ENCODE measurements around the gene HSPB9.

DNA sequence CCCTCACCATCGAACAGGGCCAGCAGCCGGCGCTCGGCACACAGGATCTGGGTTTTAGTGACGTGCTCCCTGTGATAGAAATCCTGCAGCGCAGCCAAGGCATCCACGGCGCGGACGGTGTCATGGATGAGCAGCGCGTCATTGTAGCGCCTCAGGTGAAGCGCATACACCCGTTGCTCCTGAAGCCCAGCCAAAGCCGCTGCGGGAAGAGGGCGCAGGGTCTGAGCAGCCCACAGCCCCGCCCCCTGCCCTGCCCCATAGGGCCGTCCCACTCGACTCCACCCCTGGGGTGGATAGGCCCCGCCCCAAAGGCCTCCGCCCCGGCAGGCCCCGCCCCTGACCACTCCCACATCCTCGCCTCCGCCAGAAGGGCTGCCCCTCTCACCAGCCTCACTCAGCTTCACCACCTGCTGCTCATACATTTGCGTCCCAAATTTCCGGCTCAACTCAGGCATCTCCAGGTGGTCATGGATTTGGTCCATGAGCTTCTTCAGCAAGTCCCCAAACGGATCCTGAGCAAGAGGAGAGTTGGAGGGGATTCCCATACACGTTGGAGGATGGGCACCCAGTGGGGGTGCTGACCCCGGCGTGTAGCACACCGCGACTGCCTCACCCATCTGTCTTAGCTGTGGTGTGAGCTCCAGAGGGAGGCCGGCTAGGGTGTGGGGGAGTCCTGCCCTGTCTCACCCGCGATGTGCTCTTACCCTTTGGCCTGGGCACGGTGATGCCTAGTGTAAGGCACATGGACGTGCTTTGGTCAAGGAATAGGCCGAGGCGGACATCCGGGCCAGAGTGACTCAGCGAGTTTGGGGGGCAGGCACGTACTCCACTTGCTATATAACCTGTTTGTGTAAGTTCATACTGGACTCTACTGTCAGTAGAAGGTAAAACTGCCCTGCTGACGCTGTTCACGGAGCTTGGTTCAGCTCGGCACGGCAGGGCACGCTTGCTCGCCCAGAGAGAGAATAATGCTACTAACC lies 14.7 kb upstream of the HSPB9 start:
- TF ChIP-seq EZH2 (IDR thresholded peaks at IDR 0.05; ENCODE audit: insufficient read depth, low read length), result no peak
- TF ChIP-seq, protein P1, sequence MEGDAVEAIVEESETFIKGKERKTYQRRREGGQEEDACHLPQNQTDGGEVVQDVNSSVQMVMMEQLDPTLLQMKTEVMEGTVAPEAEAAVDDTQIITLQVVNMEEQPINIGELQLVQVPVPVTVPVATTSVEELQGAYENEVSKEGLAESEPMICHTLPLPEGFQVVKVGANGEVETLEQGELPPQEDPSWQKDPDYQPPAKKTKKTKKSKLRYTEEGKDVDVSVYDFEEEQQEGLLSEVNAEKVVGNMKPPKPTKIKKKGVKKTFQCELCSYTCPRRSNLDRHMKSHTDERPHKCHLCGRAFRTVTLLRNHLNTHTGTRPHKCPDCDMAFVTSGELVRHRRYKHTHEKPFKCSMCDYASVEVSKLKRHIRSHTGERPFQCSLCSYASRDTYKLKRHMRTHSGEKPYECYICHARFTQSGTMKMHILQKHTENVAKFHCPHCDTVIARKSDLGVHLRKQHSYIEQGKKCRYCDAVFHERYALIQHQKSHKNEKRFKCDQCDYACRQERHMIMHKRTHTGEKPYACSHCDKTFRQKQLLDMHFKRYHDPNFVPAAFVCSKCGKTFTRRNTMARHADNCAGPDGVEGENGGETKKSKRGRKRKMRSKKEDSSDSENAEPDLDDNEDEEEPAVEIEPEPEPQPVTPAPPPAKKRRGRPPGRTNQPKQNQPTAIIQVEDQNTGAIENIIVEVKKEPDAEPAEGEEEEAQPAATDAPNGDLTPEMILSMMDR (IDR thresholded peaks at IDR 0.05; ENCODE audit: insufficient read depth, low read depth, low read length), result no peak
